GM12878 (cell line): ENCODE results near the gene RBM12. TPM values are rescaled to one million over a fixed set of nuclear protein-coding genes. Genes with fewer than 3 reads are reported as not detected.
A peak's percentile ranks its signal among the peaks of the same experiment; 100 is the strongest.

ENCODE experiments used
- BCL11A ChIP-seq: IDR thresholded peaks from 2 replicates; pipeline ENCODE4 v1.6.1; 2011; ENCODE audit warnings: low read depth, low read length
- BHLHE40 ChIP-seq, 2 experiments: fragments of 450-650 bp in 1 of 2; IDR thresholded peaks; 2 replicates each; pipeline ENCODE4 v1.6.1; 2011 to 2017; ENCODE audit warnings: low read depth in 2 of 2, borderline replicate concordance in 1 of 2, improper control_type of control experiment in 1 of 2, low read length in 1 of 2, mild to moderate bottlenecking in 1 of 2
- BMI1 ChIP-seq: fragments of 450-650 bp; IDR thresholded peaks from 2 replicates; pipeline ENCODE4 v1.6.1; 2016; ENCODE audit warnings: mild to moderate bottlenecking, moderate library complexity, borderline replicate concordance
- BRCA1 ChIP-seq: IDR thresholded peaks from 2 replicates; pipeline ENCODE4 v1.6.1; 2011; ENCODE audit warnings: low read depth, low read length, improper control_type of control experiment
- GATAD2B ChIP-seq: fragments of 450-650 bp; conservative IDR thresholded peaks from 2 replicates; pipeline ENCODE4 v1.6.1; 2017; ENCODE audit warnings: low read depth, mild to moderate bottlenecking, moderate library complexity
- MXI1 ChIP-seq: fragments of 150-350 bp; IDR thresholded peaks from 2 replicates; pipeline ENCODE4 v1.6.1; 2011; ENCODE audit warnings: low read depth, mild to moderate bottlenecking, inconsistent platforms, low read length, improper control_type of control experiment
- NBN ChIP-seq: fragments of 450-650 bp; IDR thresholded peaks from 2 replicates; pipeline ENCODE4 v1.6.1; 2016
- SMAD1 ChIP-seq: fragments of 450-650 bp; IDR thresholded peaks from 2 replicates; pipeline ENCODE4 v1.6.1; 2018; ENCODE audit warnings: mild to moderate bottlenecking, low read depth; ENCODE audit not compliant: partially characterized antibody
- SMAD5 ChIP-seq: IDR thresholded peaks from 2 replicates; pipeline ENCODE4 v1.6.1; 2016; ENCODE audit warnings: antibody characterized with exemption, low read depth
- ZNF24 ChIP-seq: fragments of 450-650 bp; IDR thresholded peaks from 2 replicates; pipeline ENCODE4 v1.6.1; 2017; ENCODE audit warnings: antibody characterized with exemption, mild to moderate bottlenecking
- polyA plus RNA-seq, 11 experiments: library from polyadenylated mRNA; depleted of rRNA in 4 of 11; unstranded in 6 of 11; stranded (reverse) in 5 of 11; fragments of >200 nt; fragmentation: Nextera tagmentation in 4 of 11; fragmentation: Illumina TruSeq in 1 of 11; extraction: Ambion mirVana in 4 of 11; extraction: Trizol in 1 of 11; gene quantifications; 1 replicate in 1 of 11; 2 replicates in 10 of 11; pipeline versions ENCODE4 v1.2.1 to v1.2.3, GENCODE V29; 2011 to 2016; ENCODE audit warnings: inconsistent platforms in 2 of 11, missing spikeins in 2 of 11, low read depth in 1 of 11
- total RNA-seq, 4 experiments: library from RNA; depleted of rRNA in 3 of 4; stranded (reverse); fragments of >200 nt in 3 of 4; fragmentation: Illumina TruSeq in 1 of 4; extraction: Trizol in 1 of 4; gene quantifications; 2 replicates each; pipeline versions ENCODE4 v1.2.1 to v1.2.3, GENCODE V29; 2013 to 2021

The RBM12 gene
- total and polyA plus RNA-seq, 10 of the 15 experiments (the other 5 are each of a cell fraction or from before 2014, with no cell fraction given), result 4.7 to 153 (median 58.5) TPM

DNA sequence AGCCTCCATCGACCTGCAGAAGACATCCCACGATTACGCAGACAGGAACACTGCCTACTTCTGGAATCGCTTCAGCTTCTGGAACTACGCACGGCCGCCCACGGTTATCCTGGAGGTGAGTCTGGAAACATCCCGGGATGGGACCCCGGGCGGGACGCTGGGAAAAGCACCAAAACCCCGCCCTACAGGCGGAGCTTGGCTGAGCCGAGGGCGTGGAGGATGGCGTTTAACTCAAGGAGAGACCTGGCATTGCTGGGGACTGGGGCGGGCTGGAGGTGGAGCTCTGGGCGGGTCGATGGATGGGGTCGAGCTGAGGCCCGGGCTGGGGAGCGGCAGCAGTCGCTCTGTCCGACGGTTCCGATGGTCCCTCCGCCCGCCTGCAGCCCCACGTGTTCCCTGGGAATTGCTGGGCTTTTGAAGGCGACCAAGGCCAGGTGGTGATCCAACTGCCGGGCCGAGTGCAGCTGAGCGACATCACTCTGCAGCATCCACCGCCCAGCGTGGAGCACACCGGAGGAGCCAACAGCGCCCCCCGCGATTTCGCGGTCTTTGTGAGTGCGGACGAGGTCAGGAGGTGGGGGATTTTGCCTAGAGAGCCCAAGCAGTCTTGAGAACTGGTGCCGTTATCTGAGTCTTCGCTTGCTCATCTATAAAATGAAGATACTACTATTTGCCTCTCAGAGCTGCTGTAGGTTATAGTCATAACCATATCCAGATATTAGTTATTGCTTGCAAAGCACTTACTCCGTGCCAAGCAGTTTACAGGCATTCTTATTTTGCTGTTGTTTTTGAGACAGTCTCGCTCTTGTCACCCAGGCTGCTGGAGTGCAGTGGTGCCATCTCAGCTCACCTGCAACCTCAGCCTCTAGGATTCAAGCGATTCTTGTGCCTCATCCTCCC is 45.3 kb downstream of the RBM12 start (continued):
- peak; percentile 90 for TF ChIP-seq NBN
- peak; percentile 67; the same call in 1 of the 2 replicates for TF ChIP-seq GATAD2B
- 0 out of 2 replicates have a peak, but pooled peaks have one; percentile 7 for TF ChIP-seq BCL11A
- TF ChIP-seq BMI1, result no peak
- no peak for TF ChIP-seq SMAD5
- peak; percentile 55; the same call in 1 of the 2 replicates for TF ChIP-seq MXI1
- no peak for TF ChIP-seq ZNF24
- peak; percentile 20 to 34; a peak in 1 of 4 replicates for TF ChIP-seq BHLHE40 (IDR thresholded peaks at IDR 0.05; ENCODE audit: borderline replicate concordance in 1 of 2, low read depth in 2 of 2, low read length in 1 of 2)
- no peak for TF ChIP-seq BRCA1
- TF ChIP-seq SMAD1, result no peak
